ENCODE results near the gene GRB10.
"Not testable (repeated sequence)": the region's sequence is repeated elsewhere in the genome, so short reads cannot be mapped to it uniquely, and the experiment has no call there.

Gene GRB10

GRCh38 chr7:50565977-50566376 is 216.7 kb downstream of the GRB10 start:
- no peak for DNase-seq

DNA sequence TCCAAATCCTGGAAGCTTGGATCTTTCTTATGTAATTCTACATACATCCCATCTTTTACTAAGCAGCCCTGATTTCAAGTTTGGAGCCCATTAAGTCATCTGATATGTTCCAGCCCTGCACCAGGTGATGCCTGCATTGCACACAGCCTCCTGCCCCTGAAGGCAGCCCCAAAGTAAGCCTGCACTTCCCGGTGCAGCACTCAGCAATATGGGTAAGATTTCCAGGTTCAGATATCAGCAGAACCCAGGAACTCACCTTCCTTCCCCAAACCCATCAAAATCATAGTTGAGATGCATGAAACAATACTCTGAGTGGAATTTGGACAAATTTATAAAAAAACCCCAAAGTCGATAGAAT is 217.2 kb downstream of the GRB10 start:
- DNase-seq = no peak

GRCh38 chr7:50564640-50565558 is 217.8 kb downstream of the GRB10 start, which contains the start of gene DDC:
TSS of gene DDC (minus strand) at chr7:50565405. CDS start at chr7:50544085, 21,320 bp downstream.
- DNase-seq = no peak

DNA sequence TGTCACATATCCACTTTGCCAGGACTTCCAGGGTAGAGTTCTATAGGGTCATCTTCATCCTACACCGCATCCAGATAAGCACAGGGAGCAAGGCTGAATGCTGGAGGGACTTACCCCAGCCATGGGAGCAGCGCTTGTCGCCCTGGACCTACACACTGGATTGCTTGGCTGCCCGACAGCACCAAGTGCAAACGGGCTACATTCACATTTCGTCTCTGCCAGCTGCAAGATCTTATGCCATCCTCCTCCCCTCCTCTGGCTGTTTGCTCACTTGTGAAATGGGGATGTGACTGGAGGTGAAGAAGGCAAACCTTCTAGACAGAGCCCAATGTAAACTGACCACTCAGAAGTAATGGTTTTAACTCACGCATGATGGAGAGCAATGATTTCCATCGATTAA is 218.5 kb downstream of the GRB10 start:
- DNase-seq = no peak

- no peak for DNase-seq
These were observed 220.6 kb downstream of the GRB10 start for GRCh38 chr7:50562136-50562535.

- DNase-seq = no peak
These were observed 221.8 kb downstream of the GRB10 start for GRCh38 chr7:50560865-50561351.

DNA sequence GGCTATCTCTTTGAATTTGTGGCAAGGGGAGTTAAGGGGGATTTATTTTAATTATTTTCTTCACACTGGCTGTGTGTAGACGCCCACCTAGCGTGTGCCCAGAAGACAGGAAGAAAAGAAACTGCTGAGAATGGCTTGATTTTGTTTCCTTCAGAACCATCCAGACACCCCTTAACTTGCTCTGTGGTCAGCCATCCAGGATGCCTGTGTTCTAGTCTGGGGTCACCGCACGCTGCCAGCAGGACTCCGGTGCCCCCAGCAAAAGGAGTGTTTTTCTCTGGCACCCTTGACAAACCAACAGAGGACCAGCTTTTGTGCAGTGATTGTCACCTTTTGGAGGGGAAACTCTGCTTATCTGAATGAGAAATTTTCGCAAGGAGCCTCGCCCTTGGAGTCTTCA is 222.8 kb downstream of the GRB10 start:
- no peak for DNase-seq

DNA sequence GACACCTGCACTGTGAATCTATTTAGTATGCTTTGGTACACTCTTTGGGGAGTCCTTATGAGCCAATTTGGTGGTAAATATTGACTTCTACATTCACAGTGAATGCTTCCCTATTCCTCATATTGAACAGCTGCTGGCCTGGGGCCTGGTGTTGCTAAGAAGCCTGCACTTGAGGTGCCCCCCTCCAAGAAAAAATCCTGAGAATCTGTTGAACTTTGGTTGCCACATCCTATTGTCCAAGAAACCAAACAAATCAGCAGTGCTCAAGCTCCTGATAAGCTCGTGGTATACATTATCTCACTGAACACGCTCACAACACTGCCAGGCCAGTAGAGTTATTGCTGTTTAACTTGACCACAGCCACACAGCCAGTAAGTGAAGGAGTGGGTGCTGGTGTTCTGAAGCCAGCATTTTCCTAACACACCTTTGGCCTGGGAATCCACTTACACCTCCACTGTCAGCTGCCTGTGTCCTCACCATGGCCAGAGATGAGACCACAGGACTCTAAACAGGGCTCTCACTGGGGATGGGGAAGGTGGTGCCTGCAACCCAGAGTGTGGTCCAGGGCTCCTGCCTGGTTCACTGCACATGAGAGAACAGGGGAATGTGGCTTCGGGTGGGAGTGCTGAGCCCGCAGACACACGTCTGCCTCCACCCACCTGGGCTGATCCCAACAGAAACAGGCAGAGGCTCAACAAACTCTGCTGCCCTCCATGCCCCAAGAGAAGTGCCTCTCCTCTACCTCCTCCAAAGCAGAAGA is 224.2 kb downstream of the GRB10 start:
- no peak for DNase-seq

DNA sequence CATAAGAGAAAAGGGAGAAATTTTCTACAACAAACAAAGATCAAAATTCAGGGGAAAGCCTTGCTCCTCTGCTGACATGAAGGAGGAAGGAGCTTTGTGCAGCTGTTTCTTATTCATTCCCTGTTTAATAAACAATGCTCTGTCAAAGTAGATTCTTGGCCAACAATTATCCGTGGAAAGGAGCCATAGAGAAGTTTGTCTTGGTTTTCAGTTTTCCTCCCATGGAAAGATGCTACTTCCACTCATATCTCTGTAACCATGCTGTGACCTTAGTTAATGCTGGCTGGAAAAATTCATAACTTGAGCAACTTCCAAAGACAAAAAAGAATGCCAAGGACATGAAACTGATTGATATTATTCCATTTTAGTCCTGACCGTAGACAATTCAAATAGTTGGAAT is 225.6 kb downstream of the GRB10 start:
- DNase-seq = no peak

GRCh38 chr7:50556247-50556991 is 226.3 kb downstream of the GRB10 start:
- DNase-seq = no peak

DNA sequence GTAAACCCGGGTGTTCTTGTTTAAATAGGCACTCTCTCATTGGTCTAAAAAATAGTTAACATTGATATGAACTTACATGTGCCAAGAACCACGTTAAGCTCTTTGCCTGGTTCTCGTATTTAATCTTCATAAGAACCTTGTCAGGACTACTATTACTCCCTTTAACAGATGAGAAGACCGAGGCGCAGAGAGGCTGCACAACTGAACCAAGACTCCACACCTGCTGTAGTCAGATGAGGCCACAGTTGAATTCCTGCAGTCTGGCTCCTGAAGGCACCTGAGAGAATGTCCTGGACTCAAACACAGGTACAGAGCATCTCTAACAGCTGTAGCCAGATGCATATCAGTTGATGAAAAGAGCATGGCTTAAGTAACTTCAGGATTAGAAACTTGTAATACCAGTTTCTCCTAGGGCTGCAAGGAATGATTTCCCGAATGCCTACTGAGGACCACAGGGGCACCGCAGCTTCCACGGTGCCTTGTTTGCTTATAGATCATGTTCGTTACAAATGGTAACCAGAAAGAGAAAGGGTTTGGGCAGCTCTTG is 227.0 kb downstream of the GRB10 start:
- no peak for DNase-seq

GRCh38 chr7:50554431-50555322 is 228.0 kb downstream of the GRB10 start:
- DNase-seq = no peak

DNA sequence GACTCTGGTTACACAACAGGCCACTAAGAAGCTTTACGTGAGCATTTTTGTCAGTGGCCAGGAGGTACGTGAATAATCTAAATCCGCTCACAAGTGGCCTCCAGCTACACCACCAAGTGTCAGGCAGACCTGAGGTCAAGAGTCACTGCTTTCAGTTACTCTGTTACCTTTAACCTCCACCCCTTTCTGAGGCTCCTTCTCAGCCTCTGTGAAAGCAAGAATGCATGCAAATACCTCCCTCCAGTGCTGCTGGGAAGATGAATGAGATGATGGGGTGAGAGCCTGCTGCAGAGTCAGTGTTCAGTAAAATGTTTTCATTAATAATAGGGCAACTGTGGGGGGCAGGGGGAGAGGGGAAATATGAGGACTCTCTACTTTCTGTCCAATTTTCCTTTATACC is 228.7 kb downstream of the GRB10 start:
- no peak for DNase-seq

- DNase-seq = no peak
These were observed 229.8 kb downstream of the GRB10 start for GRCh38 chr7:50552921-50553320.

- DNase-seq = no peak
These were observed 230.6 kb downstream of the GRB10 start for GRCh38 chr7:50552139-50552538.

GRCh38 chr7:50545613-50546012 is 237.1 kb downstream of the GRB10 start:
- DNase-seq = not testable (repeated sequence)

- no peak for DNase-seq
These were observed 237.7 kb downstream of the GRB10 start for GRCh38 chr7:50544992-50545391.

GRCh38 chr7:50543776-50544442 is 238.8 kb downstream of the GRB10 start:
- no peak for DNase-seq

DNA sequence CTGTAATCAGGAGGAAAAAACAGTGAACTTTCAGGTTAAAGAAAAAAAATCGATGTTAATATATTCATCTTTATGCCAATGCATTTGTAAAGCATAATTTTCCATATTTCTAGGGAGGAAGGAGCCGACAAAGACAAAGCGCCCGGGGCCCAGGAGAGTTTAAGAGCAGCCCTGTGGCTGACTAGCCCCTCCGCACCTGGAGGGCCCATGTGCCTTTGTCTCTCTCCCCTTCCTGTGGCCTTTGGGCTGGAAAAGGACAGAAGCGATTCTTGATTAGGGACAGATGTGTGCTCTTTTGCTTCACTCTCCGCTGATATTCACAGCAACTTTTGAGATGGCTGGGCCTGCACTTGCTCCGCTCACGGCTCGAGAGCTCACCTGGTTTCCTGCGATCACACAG is 240.6 kb downstream of the GRB10 start:
- no peak for DNase-seq

DNA sequence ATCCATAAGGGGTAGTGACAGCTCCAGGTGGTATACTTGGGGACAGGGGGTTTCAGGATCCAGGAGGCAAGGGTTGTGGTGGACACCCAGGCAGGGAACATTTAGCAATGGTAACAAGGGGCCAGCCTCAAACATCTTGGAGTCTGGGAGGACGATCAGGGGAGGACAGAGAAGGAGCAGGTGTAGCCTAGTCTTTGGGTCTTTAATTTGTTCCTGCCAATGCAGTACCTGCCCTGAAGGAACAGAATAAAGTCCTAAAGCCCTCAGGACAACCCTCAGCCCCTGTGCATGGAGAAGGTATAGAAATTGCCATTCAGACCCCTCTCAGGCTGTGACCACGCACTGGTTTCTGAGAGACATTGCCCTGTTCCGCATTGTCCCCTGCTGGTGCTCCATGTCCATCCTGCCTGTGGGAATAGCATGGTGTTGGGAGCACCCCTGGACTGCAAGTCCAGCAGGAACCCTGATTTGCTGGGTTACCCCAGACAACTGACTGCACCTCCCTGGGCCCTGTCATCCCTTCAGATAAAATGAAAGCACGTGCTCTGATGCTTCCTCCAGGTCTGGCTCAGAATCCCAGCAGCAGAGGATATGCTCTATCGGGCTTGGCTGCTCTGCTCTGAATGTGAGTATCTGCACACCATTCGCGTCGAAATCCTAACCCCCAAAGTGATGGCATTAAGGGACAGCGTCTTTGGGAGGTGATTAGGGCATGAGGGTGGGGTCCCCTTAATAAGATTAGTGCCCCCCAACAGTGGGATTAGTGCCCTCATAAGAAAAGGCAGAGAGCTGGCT is 241.7 kb downstream of the GRB10 start:
- no peak for DNase-seq

All from suppressor macrophage treated with lipopolysaccharide for 4 hours (primary cell).